GM23338 (cell line): Measurements from ENCODE around the gene SLC50A1. TPM values are rescaled to one million over a fixed set of nuclear protein-coding genes. Genes with fewer than 3 reads are reported as not detected.

Source experiments
- ATAC-seq: fragments of 200-7000 bp; cut with Tn5 transposase; 3 replicates; pipeline ENCODE4 v1.9.1; 2020
- DNase-seq: peaks from one replicate; pipeline ENCODE4 v3.0.0-alpha.2; 2015; ENCODE audit warnings: low spot score
- H2AFZ ChIP-seq: fragments of 200-600 bp; sonication (generic); 2 replicates; pipeline ENCODE4 v1.8.0; 2016; ENCODE audit warnings: antibody characterized with exemption, mild to moderate bottlenecking, moderate library complexity
- H3F3A ChIP-seq: fragments of 200-600 bp; sonication (generic); replicated peaks from 2 replicates; pipeline ENCODE4 v1.8.0; 2017; ENCODE audit warnings: antibody characterized with exemption, mixed run types, low read depth
- H3K27ac ChIP-seq: fragments of 200-600 bp; sonication (generic); 2 replicates; pipeline ENCODE4 v1.6.1; 2016; ENCODE audit warnings: low read depth
- H3K27me3 ChIP-seq: fragments of 200-600 bp; sonication (generic); 2 replicates; pipeline ENCODE4 v1.8.0; 2016; ENCODE audit warnings: mild to moderate bottlenecking, mixed run types, moderate library complexity; ENCODE audit not compliant: insufficient read depth
- H3K36me3 ChIP-seq: fragments of 200-600 bp; sonication (generic); 2 replicates; pipeline ENCODE4 v1.8.0; 2016; ENCODE audit warnings: mild to moderate bottlenecking; ENCODE audit not compliant: insufficient read depth
- H3K4me1 ChIP-seq: fragments of 200-600 bp; sonication (generic); 2 replicates; pipeline ENCODE4 v1.8.0; 2016; ENCODE audit warnings: mild to moderate bottlenecking, moderate library complexity; ENCODE audit not compliant: insufficient read depth
- H3K4me2 ChIP-seq: fragments of 200-600 bp; sonication (generic); 2 replicates; pipeline ENCODE4 v1.7.1; 2017; ENCODE audit warnings: mixed run types
- H3K4me3 ChIP-seq: fragments of 200-600 bp; sonication (generic); 2 replicates; pipeline ENCODE4 v1.6.1; 2016; ENCODE audit warnings: mixed run types
- H3K79me2 ChIP-seq: fragments of 200-600 bp; sonication (generic); replicated peaks from 2 replicates; pipeline ENCODE4 v1.8.0; 2017; ENCODE audit warnings: mild to moderate bottlenecking; ENCODE audit not compliant: insufficient read depth
- H3K9me2 ChIP-seq: fragments of 200-600 bp; sonication (generic); 2 replicates; pipeline ENCODE4 v1.8.0; 2017; ENCODE audit not compliant: insufficient read depth
- H4K20me1 ChIP-seq: fragments of 200-600 bp; sonication (generic); replicated peaks from 2 replicates; pipeline ENCODE4 v1.8.0; 2017; ENCODE audit warnings: mild to moderate bottlenecking; ENCODE audit not compliant: insufficient read depth
- H3K27ac Mint-ChIP-seq: 2 replicates; pipeline ENCODE4 v1.8.0; 2020; ENCODE audit warnings: inconsistent platforms, mild to moderate bottlenecking, moderate library complexity, mixed read lengths
- H3K27me3 Mint-ChIP-seq: 3 replicates; pipeline ENCODE4 v1.8.0; 2022; ENCODE audit warnings: low read depth, mild to moderate bottlenecking, moderate library complexity, mixed read lengths, inconsistent platforms; ENCODE audit not compliant: insufficient read depth, poor library complexity
- H3K36me3 Mint-ChIP-seq: 3 replicates; pipeline ENCODE4 v1.8.0; 2021; ENCODE audit warnings: low read depth, mild to moderate bottlenecking, inconsistent platforms, moderate library complexity, mixed read lengths
- H3K4me1 Mint-ChIP-seq: 3 replicates; pipeline ENCODE4 v1.8.0; 2020; ENCODE audit warnings: mild to moderate bottlenecking, inconsistent platforms, mixed read lengths
- H3K4me3 Mint-ChIP-seq: 3 replicates; pipeline ENCODE4 v1.8.0; 2021; ENCODE audit warnings: moderate library complexity, mild to moderate bottlenecking, inconsistent platforms, mixed read lengths
- H3K9me3 Mint-ChIP-seq: 3 replicates; pipeline ENCODE4 v1.8.0; 2020; ENCODE audit warnings: moderate library complexity, mild to moderate bottlenecking, inconsistent platforms, mixed read lengths
- CREB1 ChIP-seq: fragments of 250-450 bp; sonication (Bioruptor Pico); IDR thresholded peaks from 2 replicates; pipeline ENCODE4 v1.5.0; 2020; ENCODE audit warnings: low read depth, mild to moderate bottlenecking, moderate library complexity
- CTCF ChIP-seq, 2 experiments: fragments of 200-600 bp in 1 of 2; sonication (generic) in 1 of 2; conservative IDR thresholded peaks; 2 replicates each; pipeline versions ENCODE4 v1.5.1 to v1.6.1; 2016 to 2017; ENCODE audit warnings: antibody characterized with exemption in 2 of 2, low read depth in 2 of 2, mild to moderate bottlenecking in 2 of 2, moderate library complexity in 1 of 2
- EZH2 ChIP-seq: fragments of 200-600 bp; sonication (generic); IDR thresholded peaks from one replicate; pipeline ENCODE4 v1.8.0; 2017; ENCODE audit warnings: antibody characterized with exemption, mild to moderate bottlenecking, low read depth; ENCODE audit not compliant: unreplicated experiment
- EZH2phosphoT487 ChIP-seq: fragments of 200-600 bp; sonication (generic); IDR thresholded peaks from one replicate; pipeline ENCODE4 v1.8.1; 2018; ENCODE audit warnings: antibody characterized with exemption; ENCODE audit not compliant: unreplicated experiment
- JUNB ChIP-seq: IDR thresholded peaks from one replicate; pipeline ENCODE4 v1.6.1; 2016; ENCODE audit warnings: antibody characterized with exemption; ENCODE audit not compliant: unreplicated experiment
- NANOG ChIP-seq: IDR thresholded peaks from 2 replicates; pipeline ENCODE4 v1.6.1; 2016; ENCODE audit warnings: antibody characterized with exemption, borderline replicate concordance
- POLR2AphosphoS5 ChIP-seq: IDR thresholded peaks from 2 replicates; pipeline ENCODE4 v1.6.1; 2016; ENCODE audit warnings: antibody characterized with exemption, low read depth
- REST ChIP-seq: IDR thresholded peaks from one replicate; pipeline ENCODE4 v1.6.1; 2018; ENCODE audit warnings: antibody characterized with exemption; ENCODE audit not compliant: unreplicated experiment
- STAT1 ChIP-seq: IDR thresholded peaks from one replicate; pipeline ENCODE4 v1.6.1; 2016; ENCODE audit warnings: antibody characterized with exemption; ENCODE audit not compliant: unreplicated experiment
- ZNF114 ChIP-seq: fragments of 250-450 bp; sonication (Bioruptor Pico); IDR thresholded peaks from 2 replicates; pipeline ENCODE4 v1.5.0; 2020; ENCODE audit warnings: mild to moderate bottlenecking, moderate library complexity
- ZNF331 ChIP-seq: fragments of 250-450 bp; sonication (Bioruptor Pico); IDR thresholded peaks from 2 replicates; pipeline ENCODE4 v1.5.0; 2020; ENCODE audit warnings: low read depth, mild to moderate bottlenecking, moderate library complexity
- ZNF462 ChIP-seq: fragments of 250-450 bp; sonication (Bioruptor Pico); IDR thresholded peaks from 2 replicates; pipeline ENCODE4 v1.5.0; 2020; ENCODE audit warnings: mild to moderate bottlenecking, moderate library complexity
- polyA plus RNA-seq: library from polyadenylated mRNA; unstranded; fragments of >200 nt; fragmentation: Nextera tagmentation; extraction: Ambion mirVana; gene quantifications from 2 replicates; pipeline ENCODE4 v1.2.1, GENCODE V29; 2016
- total RNA-seq: library from RNA; depleted of rRNA; stranded (reverse); fragments of >200 nt; shearing (Covaris generic); gene quantifications from 2 replicates; pipeline ENCODE4 v1.2.3, GENCODE V29; 2014

The SLC50A1 gene
- total and polyA plus RNA-seq, 2 experiments from 2014 or later, result 30.0 to 63.9 TPM

- TF ChIP-seq CTCF (conservative IDR thresholded peaks at IDR 0.05; ENCODE audit: low read depth in 2 of 2), result no peak
These were observed 15.4 kb upstream of the SLC50A1 start (continued) for GRCh38 chr1:155120253-155120652.

- Histone ChIP-seq H3K4me2 (no peak overlapping the region), H4K20me1 (no peaks in the 10 kb centered on the region), H3K79me2 (no peaks in the 10 kb centered on the region), H3K27me3 (peaks cover 45% of the 10 kb centered on the region), H3K4me1 (peaks cover 23% of the 10 kb centered on the region), H3K27ac (no peak overlapping the region), H2AFZ (peak overlapping the region; percentile 66; the same call in 1 of the 2 replicates), H3K9me2 (no peaks in the 10 kb centered on the region), H3K36me3 (no peaks in the 10 kb centered on the region), H3K4me3 (no peak overlapping the region), H3F3A (peaks cover 5% of the 10 kb centered on the region)
- Mint-ChIP-seq H3K4me1 (peaks cover 18% of the 10 kb centered on the region), H3K27ac (no peak overlapping the region), H3K4me3 (no peak overlapping the region), H3K36me3 (no peaks in the 10 kb centered on the region), H3K27me3 (peaks cover 41% of the 10 kb centered on the region), H3K9me3 (no peaks in the 10 kb centered on the region)
- ATAC-seq (no peak), DNase-seq (no peak)
- TF ChIP-seq CREB1, result no peak
- no peak for TF ChIP-seq ZNF114 (CRISPR knock-in tag)
- TF ChIP-seq CTCF (conservative IDR thresholded peaks at IDR 0.05; ENCODE audit: low read depth in 2 of 2), result no peak
- no peak for TF ChIP-seq JUNB
- no peak for TF ChIP-seq ZNF331 (CRISPR knock-in tag)
- no peak for TF ChIP-seq EZH2phosphoT487
- no peak for TF ChIP-seq REST
- no peak for TF ChIP-seq EZH2
- no peak for TF ChIP-seq POLR2AphosphoS5
- no peak for TF ChIP-seq ZNF462 (CRISPR knock-in tag)
- no peak for TF ChIP-seq NANOG
- TF ChIP-seq STAT1, result no peak
These were observed 14.4 kb upstream of the SLC50A1 start for GRCh38 chr1:155121249-155121648.
